GM18511 (cell line): ENCODE measurements around the gene GRAMD4.

Experiments
- ATAC-seq: cut with Tn5 transposase; IDR thresholded peaks from one replicate; pipeline ENCODE4 v1.9.1; 2021; ENCODE audit warnings: mild to moderate bottlenecking, moderate library complexity; ENCODE audit not compliant: unreplicated experiment

Gene GRAMD4

DNA sequence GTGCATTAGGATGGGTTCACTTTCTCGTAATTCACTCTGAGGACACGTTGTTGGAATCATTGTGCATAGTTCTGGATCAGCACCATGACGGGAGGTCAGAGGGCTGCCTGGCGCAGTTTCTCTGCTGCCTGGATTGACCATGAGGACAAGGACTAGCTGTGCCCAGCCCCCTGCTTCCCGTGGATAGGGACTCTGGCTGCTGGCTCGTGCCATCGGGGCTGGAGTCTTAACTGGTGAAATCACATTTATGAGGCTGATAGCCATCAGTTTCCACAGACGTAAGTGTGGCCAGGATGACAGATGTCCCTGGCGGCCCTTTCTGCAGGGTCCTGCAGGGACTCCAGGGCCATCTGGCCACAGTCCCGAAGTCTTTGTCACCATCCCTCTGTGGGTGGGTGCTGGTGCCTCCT, 24.1 kb upstream of the GRAMD4 start:
- ATAC-seq = no peak

DNA sequence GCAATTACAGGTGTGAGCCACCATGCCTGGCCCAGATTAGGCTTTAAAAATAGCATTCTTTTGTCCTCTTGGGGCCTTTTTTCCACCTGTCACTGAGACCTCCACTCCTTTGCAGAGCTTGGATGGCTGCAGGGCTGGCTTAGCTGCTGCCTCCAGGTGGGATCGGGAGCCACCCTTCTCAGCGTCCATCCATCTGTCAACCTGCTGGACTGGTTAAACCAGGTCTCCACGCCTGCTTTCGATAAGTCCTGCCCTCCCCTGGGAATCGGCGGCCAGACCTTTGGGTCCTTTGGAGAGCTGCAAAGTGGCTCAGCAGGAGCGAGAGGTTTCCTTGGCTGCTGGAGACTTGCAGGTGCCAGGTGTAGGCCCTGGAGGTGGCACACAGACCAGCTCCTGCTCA, 23.4 kb upstream of the GRAMD4 start:
- ATAC-seq = no peak

DNA sequence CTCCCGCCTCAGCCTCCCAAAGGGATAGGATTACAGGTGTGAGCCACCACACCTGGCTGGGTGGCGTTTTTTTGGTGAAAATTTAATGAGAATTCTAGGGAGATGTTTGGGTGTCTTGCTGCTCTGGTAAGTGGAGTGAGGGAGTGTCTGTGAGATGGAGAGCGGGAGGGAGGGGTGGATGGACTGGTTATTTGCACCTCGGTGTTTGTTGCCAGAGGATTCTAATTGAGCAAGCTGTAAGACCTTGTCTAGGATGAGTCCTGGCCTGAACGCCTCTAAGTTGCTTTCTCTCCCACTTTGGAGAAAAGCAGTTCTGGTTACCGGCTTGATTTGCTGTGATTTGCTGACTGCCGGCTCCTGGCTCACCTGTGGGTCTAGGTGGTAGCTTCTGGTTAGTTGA, 22.0 kb upstream of the GRAMD4 start:
- ATAC-seq = no peak

DNA sequence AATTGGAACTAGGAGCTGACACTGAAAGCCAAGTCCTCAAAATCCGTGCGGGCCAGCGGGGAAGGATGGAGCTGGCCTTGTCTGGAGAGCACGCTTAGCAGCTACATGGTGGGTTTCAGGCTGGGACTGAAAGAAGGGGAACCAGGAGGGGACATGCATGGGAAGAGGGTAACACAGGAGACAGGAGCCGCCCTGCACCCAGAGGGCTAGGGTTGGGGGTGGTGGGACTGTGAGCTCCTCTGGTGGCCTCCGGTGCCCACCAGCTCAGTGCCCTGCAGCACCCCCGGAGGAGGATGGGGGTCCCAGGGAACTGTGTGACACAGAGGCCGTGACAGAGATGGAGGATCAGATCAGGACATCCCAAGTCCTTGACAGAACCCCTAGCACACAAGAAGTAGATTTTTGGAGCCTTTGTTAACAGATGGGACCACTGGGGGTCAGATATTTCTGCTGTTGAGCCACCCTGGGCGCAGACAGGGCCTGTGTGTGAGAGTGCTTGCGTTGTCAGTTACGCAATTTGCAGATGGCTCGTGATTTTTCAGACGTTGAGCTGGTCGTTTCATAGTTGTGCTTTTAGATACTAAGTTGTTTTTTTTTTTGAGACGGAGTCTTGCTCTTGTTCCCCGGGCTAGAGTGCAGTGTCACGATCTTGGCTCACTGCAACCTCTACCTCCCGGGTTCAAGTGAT, 21.3 kb upstream of the GRAMD4 start:
- no peak for ATAC-seq

DNA sequence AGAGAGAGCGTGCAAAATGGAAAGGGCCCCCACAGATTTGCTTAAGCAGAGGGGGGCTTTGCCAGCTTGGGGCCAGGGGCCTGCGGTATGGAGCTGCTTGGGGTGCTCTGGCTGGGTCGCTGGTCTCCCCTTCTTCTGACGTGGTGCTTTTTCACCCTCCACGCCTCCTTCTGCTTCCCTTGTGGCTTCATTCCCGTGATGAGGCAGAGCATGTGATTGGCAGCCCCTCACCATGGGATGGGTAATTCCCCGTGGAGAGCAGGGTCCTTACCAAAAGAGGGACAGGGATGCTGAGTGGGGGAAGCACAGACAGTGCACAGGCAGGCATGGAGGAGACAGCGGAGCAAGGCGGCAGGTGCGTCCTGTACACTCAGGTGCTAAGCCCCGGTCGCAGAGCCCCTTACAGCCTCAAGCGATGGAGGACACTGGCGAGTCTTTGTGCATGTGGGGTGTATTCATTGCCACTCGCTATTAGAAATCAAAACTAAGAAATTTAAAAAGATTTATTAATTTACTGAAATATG, 19.9 kb upstream of the GRAMD4 start:
- ATAC-seq = no peak

DNA sequence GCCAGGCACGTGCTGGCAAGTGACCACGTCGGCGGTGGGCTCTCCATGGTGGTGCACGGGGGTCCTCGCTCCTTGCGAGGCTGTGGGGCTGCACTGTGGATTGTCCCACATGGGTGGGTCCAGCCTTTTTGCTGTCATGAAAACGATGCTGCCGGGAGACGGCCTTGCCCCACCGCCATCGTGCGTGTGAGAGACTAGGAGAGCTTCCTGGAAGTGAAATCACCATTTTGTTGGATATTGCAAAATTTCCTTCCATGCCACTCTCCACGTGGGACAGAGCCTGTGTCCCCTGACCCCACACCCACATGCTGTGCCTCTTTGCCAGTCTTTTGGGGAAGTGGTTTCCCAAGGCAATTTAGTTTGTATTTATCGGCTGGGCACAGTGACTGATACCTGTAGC, 18.2 kb upstream of the GRAMD4 start:
- no peak for ATAC-seq

DNA sequence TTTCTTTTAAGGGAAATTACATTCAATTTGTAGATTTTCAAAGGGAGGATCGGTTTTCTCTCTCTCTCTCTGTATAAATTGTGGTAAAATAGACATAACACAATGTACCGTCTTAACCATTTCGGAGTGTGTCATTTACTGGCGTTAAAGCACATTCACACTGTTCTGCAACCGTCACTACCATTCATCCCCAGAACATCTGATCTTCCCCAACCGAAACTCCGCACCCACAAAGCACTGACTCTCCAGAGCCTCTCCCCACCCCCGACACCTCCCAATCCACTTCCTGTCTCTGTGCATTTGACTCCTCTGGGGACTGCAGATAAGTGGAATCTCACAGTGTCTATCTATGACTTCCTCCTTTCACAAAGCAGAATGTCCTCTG, 15.9 kb upstream of the GRAMD4 start:
- ATAC-seq = no peak

DNA sequence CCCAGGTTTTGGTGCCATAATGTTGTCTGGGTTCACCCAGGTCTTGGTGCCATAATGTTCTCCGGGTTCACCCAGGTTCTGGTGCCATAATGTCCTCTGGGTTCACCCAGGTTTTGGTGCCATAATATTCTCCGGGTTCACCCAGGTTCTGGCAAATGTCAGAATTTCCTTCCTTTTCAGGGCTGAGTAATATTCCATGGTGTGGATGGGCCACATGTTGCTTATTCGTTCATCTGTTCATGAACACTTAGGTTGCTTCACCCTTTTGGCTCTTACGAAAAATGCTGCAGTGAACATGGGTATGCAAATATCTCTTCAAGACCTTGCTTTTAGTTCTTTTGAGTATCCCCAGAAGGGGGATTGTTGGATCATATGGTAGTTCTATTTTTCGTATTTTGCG, 15.1 kb upstream of the GRAMD4 start:
- no peak for ATAC-seq

DNA sequence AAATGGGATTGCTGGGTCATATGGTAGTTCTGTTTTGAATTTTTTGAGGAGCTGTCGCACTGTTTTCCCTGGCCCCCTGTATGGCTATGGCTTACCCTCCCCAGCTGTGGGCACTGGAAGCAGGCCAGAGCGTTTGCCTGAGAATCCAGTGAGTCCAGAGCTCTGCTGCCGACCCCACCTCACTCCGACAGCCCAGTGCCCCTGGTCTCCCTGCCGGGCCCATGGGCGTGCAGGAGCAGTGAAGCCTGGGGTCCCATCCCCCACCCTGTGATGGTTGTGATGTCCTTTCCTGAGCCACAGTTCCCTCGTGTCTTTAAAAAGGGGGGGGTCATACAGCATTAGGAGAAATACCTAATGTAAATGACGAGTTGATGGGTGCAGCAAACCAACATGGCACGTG, 13.3 kb upstream of the GRAMD4 start:
- ATAC-seq = no peak

DNA sequence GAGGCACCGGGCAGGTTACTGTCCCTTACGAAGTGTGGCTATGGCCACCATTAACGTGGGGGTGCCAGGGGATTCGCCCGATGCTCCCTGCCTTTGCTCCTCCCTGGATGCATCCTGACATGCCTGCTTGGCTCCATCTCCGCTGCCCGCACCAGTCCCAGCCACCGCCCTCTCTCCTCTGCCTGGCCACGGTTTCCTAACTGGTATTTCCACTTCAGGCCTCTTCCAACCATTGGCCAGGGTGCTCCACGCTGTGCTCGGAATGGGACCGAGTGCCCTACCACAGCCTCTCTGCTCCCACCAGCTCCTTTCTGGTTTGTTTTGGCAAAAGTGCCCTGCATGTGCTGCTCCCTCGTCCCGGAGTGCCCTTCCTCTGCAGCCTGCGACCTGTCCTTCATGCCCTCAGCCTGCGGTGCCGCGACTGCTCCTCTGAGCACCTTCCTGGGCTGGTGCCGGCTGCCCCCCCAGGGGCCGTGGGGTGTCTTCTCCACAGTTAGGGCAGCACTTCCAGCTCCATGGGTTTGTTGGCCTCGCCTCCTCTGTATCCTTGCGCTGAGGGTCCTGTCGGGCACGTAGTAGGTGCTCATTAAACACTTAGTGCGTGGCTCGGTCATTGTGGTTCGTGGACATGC, 12.6 kb upstream of the GRAMD4 start:
- no peak for ATAC-seq

DNA sequence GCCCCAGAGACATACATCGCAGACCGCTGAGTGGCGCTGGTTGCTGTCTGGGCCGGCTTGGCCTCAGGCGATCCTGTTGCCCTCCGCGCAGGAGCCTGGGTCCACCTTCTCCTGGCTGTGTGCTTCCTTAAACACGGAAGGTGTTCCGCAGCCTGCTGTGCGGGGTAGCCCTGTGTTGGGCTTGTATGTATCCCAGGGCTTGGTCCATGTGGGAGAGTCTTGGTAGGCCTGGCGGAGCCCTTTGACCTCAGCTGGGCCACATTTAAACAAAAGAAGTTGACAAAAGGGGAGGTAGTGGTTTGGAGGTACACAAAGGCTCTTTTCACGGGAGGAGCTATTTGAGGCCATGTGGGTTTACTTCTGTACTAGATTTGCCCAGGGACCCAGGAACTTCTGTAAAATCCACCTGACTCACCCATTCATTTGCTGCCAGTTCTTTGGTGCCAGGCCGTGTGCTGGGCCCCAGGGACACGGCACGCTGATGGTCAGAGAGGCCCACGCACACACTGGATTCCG, 11.0 kb upstream of the GRAMD4 start:
- ATAC-seq = no peak

DNA sequence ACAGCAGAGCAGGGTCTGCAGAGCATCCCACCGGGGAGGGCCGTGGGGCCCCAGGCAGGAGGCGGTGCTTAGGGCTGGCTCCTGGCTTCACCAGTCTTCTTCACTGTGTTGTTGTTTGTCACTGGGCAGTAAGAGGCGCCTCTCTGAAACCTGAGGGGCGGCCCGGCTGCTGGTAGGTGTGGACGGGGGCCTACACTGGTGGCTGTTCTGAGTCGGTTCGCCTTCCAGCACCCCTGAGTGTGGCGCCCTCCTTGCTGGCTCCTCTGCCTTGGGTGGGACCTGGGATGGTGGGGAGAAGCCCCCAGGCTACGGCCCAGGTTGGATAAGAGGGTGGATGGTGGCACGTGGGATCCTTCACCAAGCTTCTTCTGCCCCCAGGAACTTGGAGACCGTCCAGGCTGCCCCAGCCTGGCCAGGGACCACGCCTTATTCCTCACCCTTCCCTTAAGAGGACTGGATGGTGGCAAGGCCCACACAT, 10.4 kb upstream of the GRAMD4 start:
- ATAC-seq = no peak

DNA sequence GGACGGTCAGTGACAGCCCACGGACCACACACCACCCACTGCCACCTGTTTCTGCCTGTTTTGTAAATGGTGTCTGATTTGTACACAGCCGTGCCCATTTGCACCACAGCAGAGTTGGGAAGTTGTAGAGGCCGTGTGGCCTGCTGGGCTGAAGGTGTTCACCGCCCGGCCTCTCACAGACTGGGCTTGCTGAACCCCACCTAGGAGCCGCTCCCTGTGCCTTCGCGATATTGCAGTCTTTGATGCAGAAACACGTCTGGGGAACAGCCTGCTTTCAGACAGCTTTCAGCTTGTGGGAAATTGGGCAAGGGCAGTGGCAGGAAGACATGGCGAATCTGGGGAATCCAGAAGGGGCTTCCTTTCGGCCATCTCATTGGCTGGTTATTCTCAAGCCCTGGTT, 9.8 kb upstream of the GRAMD4 start:
- ATAC-seq = no peak

DNA sequence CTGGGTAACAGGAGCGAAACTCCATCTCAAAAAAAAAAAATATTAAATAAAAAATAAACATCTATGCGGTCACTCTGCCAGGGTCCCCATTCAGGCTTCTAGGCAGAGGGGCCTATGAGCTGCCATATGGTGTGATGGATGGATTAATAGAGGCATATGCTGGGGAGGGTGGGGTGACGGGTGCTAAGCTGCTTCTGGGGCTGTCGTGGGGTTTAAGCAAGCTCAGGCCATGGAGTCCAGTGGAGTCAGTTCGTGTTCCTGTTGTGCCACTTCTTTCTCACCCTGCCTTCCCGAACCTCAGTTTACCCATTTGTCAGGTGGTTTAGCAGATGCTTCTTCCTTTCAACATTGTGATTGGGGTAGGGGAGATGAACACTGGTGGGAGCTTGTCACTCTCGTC, 9.0 kb upstream of the GRAMD4 start:
- ATAC-seq = no peak

DNA sequence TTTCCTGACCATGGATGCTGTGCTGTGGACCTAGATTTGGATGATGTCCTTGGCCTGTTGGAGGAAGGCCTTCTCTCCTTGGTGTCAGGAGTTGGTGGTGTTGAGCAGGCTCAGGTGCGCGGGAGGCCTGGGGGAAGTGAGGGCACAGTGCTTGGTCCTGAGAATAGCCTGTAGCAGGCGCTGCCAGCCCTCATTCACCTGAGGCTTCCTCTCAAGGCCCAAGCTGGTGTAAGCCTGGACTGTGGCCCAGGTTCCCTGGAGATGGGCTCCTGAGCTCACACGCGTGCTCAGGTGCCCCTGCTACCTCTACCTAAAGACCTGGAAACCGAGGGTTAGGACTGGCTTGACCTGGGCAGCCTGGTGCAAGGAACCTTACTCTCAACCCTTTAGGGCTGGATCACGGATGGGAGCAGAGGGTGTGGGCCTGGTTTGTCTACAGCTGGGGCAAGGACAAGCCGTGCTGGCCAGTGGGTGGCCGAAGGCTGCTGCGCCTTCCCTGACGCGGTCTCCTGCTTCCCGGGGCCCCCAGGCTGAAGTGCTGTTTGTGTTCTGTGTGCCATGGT, 7.8 kb upstream of the GRAMD4 start:
- ATAC-seq = no peak

DNA sequence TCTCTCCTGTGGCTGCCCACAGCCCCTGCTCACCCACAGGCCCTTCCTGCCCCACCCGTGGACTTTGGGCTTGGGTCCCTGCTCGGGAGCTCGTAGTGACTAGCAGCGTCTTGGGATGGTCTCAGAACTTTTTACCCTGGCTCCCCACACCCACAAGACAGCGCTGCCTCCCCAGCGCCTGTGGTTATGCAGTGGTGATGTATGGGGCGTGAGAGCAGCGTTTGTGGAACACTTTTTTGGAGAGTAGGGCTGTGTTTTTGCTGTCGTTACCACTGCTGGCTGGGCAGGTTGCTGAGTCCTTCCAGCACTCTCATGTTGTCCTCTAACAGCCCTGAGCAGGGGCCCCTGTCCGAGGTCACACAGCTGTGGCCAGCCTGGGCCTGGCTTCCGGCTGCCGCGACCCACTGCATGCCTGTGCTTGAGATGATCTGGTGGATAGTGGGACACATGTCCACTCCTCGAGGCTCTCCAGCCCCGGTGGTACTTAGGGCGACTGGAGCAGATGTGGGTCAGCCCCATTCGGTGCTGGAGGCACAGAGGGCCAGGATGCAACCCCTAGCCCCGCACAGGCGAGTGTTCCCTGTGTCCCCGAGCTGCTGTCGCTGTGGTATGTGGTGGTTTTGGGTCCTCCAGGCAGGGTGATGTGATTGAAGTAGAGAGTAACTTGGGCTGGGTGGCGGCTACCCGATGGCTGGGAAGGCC, 7.1 kb upstream of the GRAMD4 start:
- no peak for ATAC-seq

DNA sequence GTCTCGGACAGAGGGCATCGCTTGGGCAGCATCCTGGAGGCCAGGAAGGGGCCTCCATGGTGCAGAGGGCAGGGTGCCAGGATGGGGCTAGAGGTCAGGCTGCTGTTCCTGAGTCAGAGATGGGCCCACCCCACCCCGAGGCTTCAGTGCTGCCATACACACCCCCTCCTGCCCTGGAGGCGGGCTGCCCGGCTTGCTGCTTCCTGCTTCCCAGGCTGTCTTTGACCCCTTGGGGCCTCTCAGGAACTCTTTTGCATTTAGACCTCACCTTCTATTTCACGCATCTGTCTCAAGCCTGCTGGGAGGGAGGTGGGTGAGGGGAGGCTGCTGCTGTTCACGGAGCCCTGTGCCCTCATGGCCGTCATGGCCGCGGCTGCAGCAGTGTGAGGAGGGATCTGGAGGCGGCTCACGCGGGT, 6.6 kb upstream of the GRAMD4 start:
- peak; percentile 64 for ATAC-seq

DNA sequence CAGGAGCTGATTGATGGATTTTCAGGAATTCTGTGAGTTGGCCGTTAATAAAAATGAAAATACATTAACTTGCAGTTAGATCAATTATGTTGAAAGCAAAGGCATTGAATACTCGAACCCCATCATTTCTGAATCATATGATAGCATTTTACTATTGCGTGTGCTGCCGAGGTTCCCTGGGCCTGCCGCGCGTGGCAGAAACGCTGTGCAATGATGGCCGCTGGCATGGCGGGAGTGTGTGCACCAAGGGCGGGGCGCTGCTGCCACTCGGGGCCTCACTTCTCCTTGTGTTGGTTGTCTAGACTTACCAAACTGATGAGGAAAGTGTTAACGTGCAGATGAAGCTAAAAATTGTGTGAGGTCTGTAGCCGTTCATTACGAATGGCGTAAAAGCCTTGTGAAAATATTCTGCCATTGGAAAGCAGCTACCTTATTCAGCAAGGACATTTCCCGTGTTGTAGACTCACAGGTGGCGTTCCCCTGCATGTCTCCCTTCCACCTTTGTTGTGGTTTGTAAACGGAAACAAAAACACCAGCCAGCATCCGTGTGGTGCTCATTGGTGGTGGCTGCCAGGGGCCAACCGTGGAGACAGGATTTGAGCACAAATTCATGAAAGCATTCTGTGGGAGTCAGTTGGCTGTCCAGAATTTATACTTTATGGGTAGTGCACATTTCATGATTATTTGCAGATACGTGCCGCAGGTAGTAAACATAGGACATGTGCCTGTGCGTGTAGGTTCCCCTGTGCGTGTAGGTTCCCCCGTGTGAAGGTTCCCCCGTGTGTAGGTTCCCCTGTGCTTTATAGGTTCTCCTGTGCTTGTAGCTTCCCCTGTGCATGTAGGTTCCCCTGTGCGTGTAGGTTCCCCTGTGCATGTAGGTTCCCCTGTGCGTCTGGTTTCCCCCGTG, 5.9 kb upstream of the GRAMD4 start:
- ATAC-seq = peak; percentile 51

DNA sequence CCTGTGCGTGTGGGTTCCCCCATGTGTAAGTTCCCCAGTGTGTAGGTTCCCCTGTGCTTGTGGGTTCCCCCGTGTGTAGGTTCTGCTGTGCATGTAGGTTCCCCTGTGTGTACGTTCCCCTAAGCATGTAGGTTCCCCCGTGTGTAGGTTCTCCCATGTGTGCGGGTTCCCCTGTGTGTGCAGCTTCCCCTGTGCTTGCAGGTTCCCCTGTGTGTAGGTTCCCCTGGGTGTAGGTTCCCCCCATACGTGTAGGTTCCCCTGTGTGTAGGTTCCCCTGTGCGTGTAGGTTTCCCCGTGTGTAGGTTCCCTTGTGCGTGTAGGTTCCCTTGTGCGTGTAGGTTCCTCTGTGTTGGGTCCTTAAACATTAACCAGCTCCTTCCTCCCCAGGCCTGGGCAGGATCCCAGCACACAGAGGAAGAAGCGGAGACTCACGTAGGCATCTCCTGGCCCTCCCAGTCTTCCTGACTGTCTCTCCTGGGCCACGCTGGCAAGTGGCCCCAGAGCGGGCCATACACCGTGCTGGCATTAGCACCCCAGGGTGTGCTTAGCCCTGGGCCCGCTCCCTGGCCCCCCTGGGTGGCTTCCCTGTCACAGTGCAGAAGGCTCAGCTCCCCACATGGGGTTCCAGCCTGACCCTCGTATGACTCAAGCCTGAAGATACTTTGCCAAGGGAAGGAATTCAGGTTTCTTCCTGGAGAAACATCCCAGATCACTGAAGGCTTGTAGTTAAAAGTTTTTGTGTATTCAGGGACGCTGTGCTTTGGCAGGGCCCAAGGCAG, 2.8 kb upstream of the GRAMD4 start:
- ATAC-seq = no peak
